H1 (cell line): ENCODE results near the gene CACNB2.

Source experiments
- POLR2A ChIP-seq, 2 experiments: IDR thresholded peaks; 1 replicate in 1 of 2; 2 replicates in 1 of 2; pipeline ENCODE4 v1.6.1; 2011; ENCODE audit warnings: low read depth in 2 of 2, low read length in 2 of 2, mild to moderate bottlenecking in 2 of 2; ENCODE audit errors: control extremely low read depth in 1 of 2
- POLR2AphosphoS5 ChIP-seq: IDR thresholded peaks from 2 replicates; pipeline ENCODE4 v1.6.1; 2011; ENCODE audit warnings: low read depth, low read length
- TF ChIP-seq, protein P1 (sequence below), 3 experiments: IDR thresholded peaks; 1 replicate in 2 of 3; 2 replicates in 1 of 3; pipeline versions ENCODE4 v1.5.1 to v1.6.1; 2011; ENCODE audit warnings: low read length in 3 of 3, mild to moderate bottlenecking in 3 of 3, inconsistent platforms in 2 of 3, low read depth in 1 of 3, moderate library complexity in 1 of 3; ENCODE audit not compliant: insufficient read depth in 1 of 3; ENCODE audit errors: control extremely low read depth in 1 of 3

DNA sequence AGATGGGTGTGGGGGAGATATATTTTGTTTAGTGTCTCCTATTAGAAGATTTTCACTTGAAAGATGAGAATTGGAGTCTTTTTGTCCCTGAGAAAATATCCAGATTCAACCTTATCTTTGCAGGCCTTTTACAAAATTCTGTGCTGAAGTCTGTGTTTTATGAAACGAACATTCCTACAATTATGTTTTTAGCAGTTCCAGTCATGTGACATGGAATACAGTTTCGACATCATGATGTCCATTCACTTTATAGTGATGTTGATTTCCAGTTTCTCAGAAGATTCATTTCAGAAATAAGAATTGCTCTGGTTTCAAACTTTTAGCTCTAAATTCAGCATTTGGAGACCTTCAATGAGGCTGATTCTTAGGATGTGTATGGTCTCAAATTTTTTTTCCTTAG is 54.4 kb downstream of the CACNB2 start:
- TF ChIP-seq POLR2AphosphoS5, result no peak
- TF ChIP-seq, protein P1, sequence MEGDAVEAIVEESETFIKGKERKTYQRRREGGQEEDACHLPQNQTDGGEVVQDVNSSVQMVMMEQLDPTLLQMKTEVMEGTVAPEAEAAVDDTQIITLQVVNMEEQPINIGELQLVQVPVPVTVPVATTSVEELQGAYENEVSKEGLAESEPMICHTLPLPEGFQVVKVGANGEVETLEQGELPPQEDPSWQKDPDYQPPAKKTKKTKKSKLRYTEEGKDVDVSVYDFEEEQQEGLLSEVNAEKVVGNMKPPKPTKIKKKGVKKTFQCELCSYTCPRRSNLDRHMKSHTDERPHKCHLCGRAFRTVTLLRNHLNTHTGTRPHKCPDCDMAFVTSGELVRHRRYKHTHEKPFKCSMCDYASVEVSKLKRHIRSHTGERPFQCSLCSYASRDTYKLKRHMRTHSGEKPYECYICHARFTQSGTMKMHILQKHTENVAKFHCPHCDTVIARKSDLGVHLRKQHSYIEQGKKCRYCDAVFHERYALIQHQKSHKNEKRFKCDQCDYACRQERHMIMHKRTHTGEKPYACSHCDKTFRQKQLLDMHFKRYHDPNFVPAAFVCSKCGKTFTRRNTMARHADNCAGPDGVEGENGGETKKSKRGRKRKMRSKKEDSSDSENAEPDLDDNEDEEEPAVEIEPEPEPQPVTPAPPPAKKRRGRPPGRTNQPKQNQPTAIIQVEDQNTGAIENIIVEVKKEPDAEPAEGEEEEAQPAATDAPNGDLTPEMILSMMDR (IDR thresholded peaks at IDR 0.05; ENCODE audit: control extremely low read depth in 1 of 3, insufficient read depth in 1 of 3, low read depth in 1 of 3, low read length in 3 of 3), result no peak
- TF ChIP-seq POLR2A (IDR thresholded peaks at IDR 0.05; ENCODE audit: control extremely low read depth in 1 of 2, low read depth in 2 of 2, low read length in 2 of 2), result no peak
